Activated B cell treated with CpG ODN at 0.5 μM for 24 hours (primary cell): Measurements from ENCODE around the gene POLR2A. TPM values are rescaled to one million over a fixed set of nuclear protein-coding genes. Genes with fewer than 3 reads are reported as not detected.

Experiments used
- ATAC-seq: fragments of 200-7000 bp; cut with Tn5 transposase; one replicate; pipeline ENCODE4 v1.10.0; 2021; ENCODE audit warnings: low read depth, mild to moderate bottlenecking, moderate library complexity
- CTCF ChIA-PET: fragments of 350-600 bp; sonication (Branson Sonifier 250); formaldehyde crosslinking; loops from one replicate; lab custom pipeline; 2021; ENCODE audit warnings: antibody characterized with exemption; lab: Charles Lee
- POLR2A ChIA-PET: fragments of 350-600 bp; sonication (Branson Sonifier 250); formaldehyde crosslinking; loops from one replicate; lab custom pipeline; 2021; ENCODE audit warnings: antibody characterized with exemption; lab: Charles Lee
- DNase-seq: peaks from one replicate; pipeline ENCODE4 v3.0.0; 2022
- H3K27ac Mint-ChIP-seq: one replicate; pipeline ENCODE4 v1.8.0; 2020; ENCODE audit warnings: mixed read lengths
- H3K27me3 Mint-ChIP-seq: one replicate; pipeline ENCODE4 v1.8.0; 2021; ENCODE audit warnings: mixed read lengths
- H3K36me3 Mint-ChIP-seq: one replicate; pipeline ENCODE4 v1.8.0; 2021; ENCODE audit warnings: low read depth, mixed read lengths
- H3K4me1 Mint-ChIP-seq: one replicate; pipeline ENCODE4 v1.8.0; 2021; ENCODE audit warnings: mixed read lengths
- H3K4me3 Mint-ChIP-seq: one replicate; pipeline ENCODE4 v1.8.0; 2020; ENCODE audit warnings: mild to moderate bottlenecking, mixed read lengths
- H3K9me3 Mint-ChIP-seq: one replicate; pipeline ENCODE4 v1.8.0; 2020; ENCODE audit warnings: mixed read lengths
- CTCF ChIP-seq: fragments of 200-600 bp; IDR thresholded peaks from one replicate; pipeline ENCODE4 v1.8.0; 2022; ENCODE audit warnings: antibody characterized with exemption, mild to moderate bottlenecking
- intact Hi-C: fragments of 100-400 bp; cut with micrococcal nuclease; formaldehyde crosslinking; loops from one replicate; pipeline ENCODE4 v1.15.1; 2024
- total RNA-seq: library from RNA; stranded (reverse); gene quantifications from 2 replicates; pipeline ENCODE4 v1.2.3, GENCODE V29; 2022

POLR2A gene
- total RNA-seq, 1 donor from 2014 or later: 162 TPM

GRCh38 chr17:7465597-7466275, 18.4 kb upstream of the POLR2A start:
- H3K27ac Mint-ChIP-seq: no peak overlapping the region
- H3K27me3 Mint-ChIP-seq: no peaks in the 10 kb centered on the region
- ATAC-seq (no peak), DNase-seq (no peak)
- no peak for TF ChIP-seq CTCF
- peaks cover 33% of the 10 kb centered on the region for H3K36me3 Mint-ChIP-seq
- CTCF ChIA-PET: no interaction called here
- H3K4me1 Mint-ChIP-seq: peaks cover 20% of the 10 kb centered on the region
- intact Hi-C loops: no loop called here
- no peaks in the 10 kb centered on the region for H3K9me3 Mint-ChIP-seq
- no peak overlapping the region for H3K4me3 Mint-ChIP-seq
- POLR2A ChIA-PET: no interaction called here

- Mint-ChIP-seq H3K27me3 (no peaks in the 10 kb centered on the region), H3K4me3 (no peak overlapping the region), H3K27ac (no peak overlapping the region), H3K4me1 (peaks cover 20% of the 10 kb centered on the region), H3K36me3 (peaks cover 31% of the 10 kb centered on the region), H3K9me3 (no peaks in the 10 kb centered on the region)
- ATAC-seq (no peak), DNase-seq (no peak)
- TF ChIP-seq CTCF: no peak
- ChIA-PET CTCF (no interaction called here), POLR2A (no interaction called here)
- intact Hi-C loops: no loop called here
Measured at GRCh38 chr17:7466318-7466638, 17.9 kb upstream of the POLR2A start.

GRCh38 chr17:7466639-7467341, 17.4 kb upstream of the POLR2A start:
- no peaks in the 10 kb centered on the region for H3K9me3 Mint-ChIP-seq
- ATAC-seq (no peak), DNase-seq (no peak)

GRCh38 chr17:7467498-7467897, 16.7 kb upstream of the POLR2A start:
- H3K36me3 Mint-ChIP-seq: peaks cover 31% of the 10 kb centered on the region
- H3K9me3 Mint-ChIP-seq: no peaks in the 10 kb centered on the region
- POLR2A ChIA-PET: interaction anchor here (1.0 to 1.4 kb wide), 2 partner anchors 11 to 17 kb away, joined by 3 to 5 read pairs; partner anchors contain the start of genes POLR2A and ZBTB4
- CTCF ChIA-PET: no interaction called here
- H3K27ac Mint-ChIP-seq: peak overlapping the region; percentile 56
- ATAC-seq (no peak), DNase-seq (no peak)
- H3K4me3 Mint-ChIP-seq: no peak overlapping the region
- TF ChIP-seq CTCF: no peak
- intact Hi-C loops: no loop called here
- no peaks in the 10 kb centered on the region for H3K27me3 Mint-ChIP-seq
- H3K4me1 Mint-ChIP-seq: peaks cover 30% of the 10 kb centered on the region

More at GRCh38 chr17:7466639-7467341, 17.4 kb upstream of the POLR2A start:
- H3K4me3 Mint-ChIP-seq: no peak overlapping the region
- ChIA-PET CTCF (no interaction called here), POLR2A (interaction anchor here (1.4 kb wide), 1 partner anchor 12 kb away, joined by 5 read pairs; the partner anchor contains the start of gene ZBTB4)
- peaks cover 24% of the 10 kb centered on the region for H3K4me1 Mint-ChIP-seq
- no peaks in the 10 kb centered on the region for H3K27me3 Mint-ChIP-seq
- TF ChIP-seq CTCF: no peak
- intact Hi-C loops: no loop called here
- peaks cover 31% of the 10 kb centered on the region for H3K36me3 Mint-ChIP-seq
- peak overlapping the region; percentile 56 for H3K27ac Mint-ChIP-seq

GRCh38 chr17:7468290-7468689, 15.9 kb upstream of the POLR2A start:
- CTCF ChIA-PET: no interaction called here
- no peak for TF ChIP-seq CTCF
- intact Hi-C loops: no loop called here
- peaks cover 27% of the 10 kb centered on the region for H3K36me3 Mint-ChIP-seq
- POLR2A ChIA-PET: interaction anchor here (1.0 to 1.4 kb wide), 2 partner anchors 11 to 16 kb away, joined by 3 to 5 read pairs; partner anchors contain the start of genes POLR2A and ZBTB4
- no peak overlapping the region for H3K27ac Mint-ChIP-seq
- DNase-seq: no peak
- no peaks in the 10 kb centered on the region for H3K9me3 Mint-ChIP-seq
- no peak overlapping the region for H3K4me3 Mint-ChIP-seq
- peaks cover 31% of the 10 kb centered on the region for H3K4me1 Mint-ChIP-seq
- no peak for ATAC-seq
- H3K27me3 Mint-ChIP-seq: no peaks in the 10 kb centered on the region
